HG03159 (cell line): Measurements from ENCODE around the gene TMC8.

Experiments
- ATAC-seq: cut with Tn5 transposase; IDR thresholded peaks from one replicate; pipeline ENCODE4 v1.9.1; 2021; ENCODE audit warnings: mild to moderate bottlenecking, moderate library complexity; ENCODE audit not compliant: unreplicated experiment

Gene TMC8

GRCh38 chr17:78122216-78122930 is 8.2 kb upstream of the TMC8 start:
- ATAC-seq = no peak

GRCh38 chr17:78122931-78123249 is 7.7 kb upstream of the TMC8 start:
- no peak for ATAC-seq

- ATAC-seq = no peak
Measured at GRCh38 chr17:78123258-78123929, 7.2 kb upstream of the TMC8 start.

GRCh38 chr17:78124081-78124835 is 6.3 kb upstream of the TMC8 start:
- no peak for ATAC-seq

- ATAC-seq = no peak
Measured at GRCh38 chr17:78124836-78125137, 5.8 kb upstream of the TMC8 start.

- no peak for ATAC-seq
Measured at GRCh38 chr17:78125138-78125913, 5.2 kb upstream of the TMC8 start.

GRCh38 chr17:78125976-78126894 is 4.3 kb upstream of the TMC8 start:
- no peak for ATAC-seq

- ATAC-seq = no peak
Measured at GRCh38 chr17:78126895-78127238, 3.7 kb upstream of the TMC8 start.

GRCh38 chr17:78127239-78127887 is 3.2 kb upstream of the TMC8 start:
- no peak for ATAC-seq

GRCh38 chr17:78127888-78128550 is 2.6 kb upstream of the TMC8 start:
- ATAC-seq = no peak

GRCh38 chr17:78128551-78129350 is 1.8 kb upstream of the TMC8 start, which contains the start of gene TMC6:
Gene TMC6 (minus strand): TSS chr17:78128755. CDS start chr17:78126832, 1,923 bp downstream.
- no peak for ATAC-seq

GRCh38 chr17:78129351-78130089 is 1.1 kb upstream of the TMC8 start:
- no peak for ATAC-seq

GRCh38 chr17:78130090-78130436 is 508 bp upstream of the TMC8 start:
- no peak for ATAC-seq

GRCh38 chr17:78131172-78132083 is 857 bp downstream of the TMC8 start:
- ATAC-seq = no peak

GRCh38 chr17:78132084-78132676 is 1.6 kb downstream of the TMC8 start:
- ATAC-seq = no peak

GRCh38 chr17:78132767-78133178 is 2.2 kb downstream of the TMC8 start:
- no peak for ATAC-seq
